Esophagus (tissue), 2 donors: Measurements from ENCODE around the gene SCFD1. TPM values are rescaled to one million over a fixed set of nuclear protein-coding genes. Genes with fewer than 3 reads are reported as not detected.

Source experiments
- H3K27ac ChIP-seq, 2 donors: one replicate each; pipeline ENCODE4 v1.5.1; 2013; ENCODE audit warnings: low read depth in 2 of 2, mild to moderate bottlenecking in 2 of 2, inconsistent platforms in 1 of 2, low read length in 1 of 2, moderate library complexity in 1 of 2
- H3K27me3 ChIP-seq, 2 donors: one replicate each; pipeline ENCODE4 v1.6.1; 2013; ENCODE audit warnings: low read length in 2 of 2, control low read depth in 1 of 2, mild to moderate bottlenecking in 1 of 2; ENCODE audit not compliant: insufficient read depth in 2 of 2, control insufficient read depth in 1 of 2
- H3K36me3 ChIP-seq, 2 donors: one replicate each; pipeline ENCODE4 v1.6.1; 2013; ENCODE audit warnings: low read length in 1 of 2; ENCODE audit not compliant: control insufficient read depth in 2 of 2, insufficient read depth in 2 of 2
- H3K4me1 ChIP-seq, 2 donors: one replicate each; pipeline ENCODE4 v1.6.1; 2013; ENCODE audit warnings: low read length in 1 of 2; ENCODE audit not compliant: control insufficient read depth in 2 of 2, insufficient read depth in 2 of 2
- H3K4me3 ChIP-seq, 2 donors: one replicate each; pipeline ENCODE4 v1.5.1; 2013; ENCODE audit warnings: low read length in 2 of 2, mild to moderate bottlenecking in 2 of 2, low read depth in 1 of 2, moderate library complexity in 1 of 2
- H3K9me3 ChIP-seq, 2 donors: one replicate each; pipeline ENCODE4 v1.6.1; 2013; ENCODE audit warnings: mild to moderate bottlenecking in 2 of 2, low read depth in 1 of 2, low read length in 1 of 2, moderate library complexity in 1 of 2; ENCODE audit not compliant: control insufficient read depth in 2 of 2, insufficient read depth in 1 of 2
- WGBS, 2 donors: extraction: QIAGEN DNeasy Blood & Tissue Kit; methylation state at CpG; one replicate each; pipeline ENCODE4 v1.1.7; 2013; 5-methylcytosine and 5-hydroxymethylcytosine counted together
- polyA plus RNA-seq, 2 donors: library from polyadenylated mRNA; stranded (reverse); fragments of 200-250 nt; gene quantifications; one replicate each; pipeline ENCODE4 v1.2.3, GENCODE V29; 2013
- donor health status: healthy with polysubstance abuse.
- donor health status: Bipolar disorder and iron deficiency.

The SCFD1 gene
- polyA plus RNA-seq, 2 donors = 41.5 to 84.4 TPM

GRCh38 chr14:30607156-30607780 lies 14.9 kb upstream of the SCFD1 start:
- no peaks in the 10 kb centered on the region for H3K9me3 ChIP-seq
- H3K36me3 ChIP-seq = no peaks in the 10 kb centered on the region
- no peak overlapping the region for H3K27ac ChIP-seq
- H3K27me3 ChIP-seq = no peaks in the 10 kb centered on the region
- WGBS, 2 donors = 94% methylated on average over 1 of the region's 1 CpG
- no peaks in the 10 kb centered on the region for H3K4me1 ChIP-seq
- H3K4me3 ChIP-seq = no peak overlapping the region

- Histone ChIP-seq H3K27me3 (no peaks in the 10 kb centered on the region), H3K4me1 (no peaks in the 10 kb centered on the region), H3K9me3 (no peaks in the 10 kb centered on the region), H3K36me3 (no peaks in the 10 kb centered on the region), H3K27ac (no peak overlapping the region), H3K4me3 (no peak overlapping the region)
- WGBS, 2 donors = 61 to 64% methylated on average over 5 of the region's 5 CpGs
Measured at GRCh38 chr14:30608533-30609006, 13.5 kb upstream of the SCFD1 start.

- no peak overlapping the region for H3K27ac ChIP-seq
- no peaks in the 10 kb centered on the region for H3K27me3 ChIP-seq
- H3K4me1 ChIP-seq = no peaks in the 10 kb centered on the region
- H3K4me3 ChIP-seq = no peak overlapping the region
- no peaks in the 10 kb centered on the region for H3K36me3 ChIP-seq
- H3K9me3 ChIP-seq = no peaks in the 10 kb centered on the region
- 29 to 30% methylated on average over 6 of the region's 6 CpGs for WGBS, 2 donors
Measured at GRCh38 chr14:30610787-30611343, 11.3 kb upstream of the SCFD1 start.

- Histone ChIP-seq H3K9me3 (no peaks in the 10 kb centered on the region), H3K27ac (no peak overlapping the region), H3K4me1 (no peaks in the 10 kb centered on the region), H3K27me3 (no peaks in the 10 kb centered on the region), H3K4me3 (no peak overlapping the region), H3K36me3 (no peaks in the 10 kb centered on the region)
- WGBS, 2 donors = 93 to 94% methylated on average over 2 of the region's 2 CpGs
Measured at GRCh38 chr14:30614155-30614554, 8.0 kb upstream of the SCFD1 start.

- WGBS, 2 donors = 53 to 58% methylated on average over 1 of the region's 1 CpG
- H3K27ac ChIP-seq = no peak overlapping the region
- H3K36me3 ChIP-seq = no peaks in the 10 kb centered on the region
- no peak overlapping the region for H3K4me3 ChIP-seq
- no peaks in the 10 kb centered on the region for H3K9me3 ChIP-seq
- no peaks in the 10 kb centered on the region for H3K27me3 ChIP-seq
- peaks cover 0 to 4% of the 10 kb centered on the region in 2 donors for H3K4me1 ChIP-seq
Measured at GRCh38 chr14:30620178-30620577, 1.9 kb upstream of the SCFD1 start.

- WGBS, 2 donors = 8 to 10% methylated on average over 17 of the region's 17 CpGs
- no peaks in the 10 kb centered on the region for H3K9me3 ChIP-seq
- H3K36me3 ChIP-seq = no peaks in the 10 kb centered on the region
- H3K27ac ChIP-seq = peak overlapping the region; percentile 78 to 90
- peak overlapping the region; percentile 68 to 92 for H3K4me3 ChIP-seq
- H3K4me1 ChIP-seq = peaks cover 0 to 4% of the 10 kb centered on the region in 2 donors
- no peaks in the 10 kb centered on the region for H3K27me3 ChIP-seq
Measured at GRCh38 chr14:30621354-30621939, 672 bp upstream of the SCFD1 start.

GRCh38 chr14:30623412-30624131 lies 1.5 kb downstream of the SCFD1 start:
- no peaks in the 10 kb centered on the region for H3K9me3 ChIP-seq
- peak overlapping the region in 1 of 2 donors; percentile 92 for H3K4me3 ChIP-seq
- peaks cover 0 to 4% of the 10 kb centered on the region in 2 donors for H3K4me1 ChIP-seq
- H3K27me3 ChIP-seq = no peaks in the 10 kb centered on the region
- H3K27ac ChIP-seq = no peak overlapping the region
- WGBS, 2 donors = 65 to 68% methylated on average over 7 of the region's 7 CpGs
- H3K36me3 ChIP-seq = no peaks in the 10 kb centered on the region

GRCh38 chr14:30624132-30624423 lies 2.0 kb downstream of the SCFD1 start:
- no peak overlapping the region for H3K27ac ChIP-seq
- peaks cover 0 to 4% of the 10 kb centered on the region in 2 donors for H3K4me1 ChIP-seq
- WGBS, 2 donors = 89 to 97% methylated on average over 5 of the region's 5 CpGs
- H3K36me3 ChIP-seq = no peaks in the 10 kb centered on the region
- H3K4me3 ChIP-seq = no peak overlapping the region
- H3K9me3 ChIP-seq = no peaks in the 10 kb centered on the region
- H3K27me3 ChIP-seq = no peaks in the 10 kb centered on the region

- Histone ChIP-seq H3K4me3 (no peak overlapping the region), H3K36me3 (no peaks in the 10 kb centered on the region), H3K9me3 (no peaks in the 10 kb centered on the region), H3K27me3 (no peaks in the 10 kb centered on the region), H3K27ac (no peak overlapping the region), H3K4me1 (peaks cover 0 to 4% of the 10 kb centered on the region in 2 donors)
- 78 to 92% methylated on average over 3 of the region's 3 CpGs for WGBS, 2 donors
Measured at GRCh38 chr14:30625533-30625932, 3.4 kb downstream of the SCFD1 start.
